Testis (tissue), 3 donors: ENCODE measurements around the gene TUFT1. TPM values are rescaled to one million over a fixed set of nuclear protein-coding genes. Genes with fewer than 3 reads are reported as not detected.

ENCODE experiments used
- DNase-seq: peaks from one replicate; pipeline ENCODE4 v3.0.0-alpha.2; 2019
- H3K27ac ChIP-seq, 2 donors: fragments of 200-600 bp; sonication (generic); one replicate each; pipeline ENCODE4 v1.5.1; 2019
- H3K27me3 ChIP-seq: fragments of 200-600 bp; sonication (generic); one replicate; pipeline ENCODE4 v1.5.1; 2019
- H3K36me3 ChIP-seq: fragments of 200-600 bp; sonication (generic); one replicate; pipeline ENCODE4 v1.5.1; 2017; ENCODE audit warnings: low read depth; ENCODE audit errors: missing control alignments
- H3K4me1 ChIP-seq: fragments of 200-600 bp; sonication (generic); one replicate; pipeline ENCODE4 v1.5.1; 2019
- H3K4me3 ChIP-seq, 2 donors: fragments of 200-600 bp; sonication (generic); one replicate each; pipeline ENCODE4 v1.5.1; 2017 to 2019
- H3K9me3 ChIP-seq: fragments of 200-600 bp; sonication (generic); one replicate; pipeline ENCODE4 v1.5.1; 2017
- CTCF ChIP-seq, 3 experiments: fragments of 450-650 bp in 2 of 3; fragments of 200-600 bp in 1 of 3; sonication (generic) in 1 of 3; IDR thresholded peaks; one replicate each; pipeline ENCODE4 v1.5.1; 2016 to 2019; ENCODE audit warnings: antibody characterized with exemption in 3 of 3, mild to moderate bottlenecking in 2 of 3, moderate library complexity in 1 of 3
- POLR2A ChIP-seq: fragments of 450-650 bp; IDR thresholded peaks from one replicate; pipeline ENCODE4 v1.6.1; 2017; ENCODE audit warnings: antibody characterized with exemption, mild to moderate bottlenecking, moderate library complexity
- WGBS, 2 donors: methylation state at CpG; one replicate each; pipeline ENCODE4 v1.1.5; 2018; 5-methylcytosine and 5-hydroxymethylcytosine counted together
- intact Hi-C: fragments of 100-400 bp; cut with DNase I; formaldehyde crosslinking; loops from one replicate; pipeline ENCODE4 v1.15.1; 2023; ENCODE audit warnings: low total_unique reads
- polyA plus RNA-seq: library from polyadenylated mRNA; stranded (reverse); fragments of 350-450 nt; fragmentation: Illumina TruSeq; extraction: RNeasy Lipid Tissue Mini Kit (QIAGEN cat#74804); gene quantifications from one replicate; pipeline ENCODE4 v1.2.3, GENCODE V29; 2014; ENCODE audit warnings: low read depth, low replicate concordance; ENCODE audit not compliant: insufficient read depth
- total RNA-seq, 2 donors: library from RNA; depleted of rRNA; stranded (reverse); fragments of >200 nt; gene quantifications; one replicate each; pipeline ENCODE4 v1.2.3, GENCODE V29; 2016

Gene TUFT1
- total and polyA plus RNA-seq, 3 donors from 2014 or later = 9.7 to 19.3 (median 16.5) TPM

DNA sequence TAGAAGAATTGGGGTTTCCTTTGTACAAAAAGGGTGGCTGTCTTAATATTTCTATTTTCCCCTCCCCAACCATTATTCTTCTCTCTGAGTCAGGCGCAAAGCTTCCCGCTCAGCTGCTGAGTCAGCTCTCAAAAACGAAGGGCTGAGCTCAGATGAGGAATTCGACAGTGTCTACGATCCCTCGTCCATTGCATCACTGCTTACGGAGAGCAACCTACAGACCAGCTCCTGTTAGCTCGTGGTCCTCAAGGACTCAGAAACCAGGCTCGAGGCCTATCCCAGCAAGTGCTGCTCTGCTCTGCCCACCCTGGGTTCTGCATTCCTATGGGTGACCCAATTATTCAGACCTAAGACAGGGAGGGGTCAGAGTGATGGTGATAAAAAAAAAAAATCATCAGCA, 3.0 kb upstream of the TUFT1 start:
- TF ChIP-seq POLR2A (no peak), CTCF (IDR thresholded peaks at IDR 0.05) (no peak)
- no peak for DNase-seq
- no peak overlapping the region for H3K27ac ChIP-seq
- H3K9me3 ChIP-seq = no peaks in the 10 kb centered on the region
- peaks cover 13% of the 10 kb centered on the region for H3K4me1 ChIP-seq
- 90 to 93% methylated on average over 9 of the region's 9 CpGs for WGBS, 2 donors
- no peak overlapping the region for H3K4me3 ChIP-seq
- H3K36me3 ChIP-seq = no peaks in the 10 kb centered on the region
- no peaks in the 10 kb centered on the region for H3K27me3 ChIP-seq
- intact Hi-C loops = loop anchor here (10.0 kb wide), 1 partner anchor 198 kb away; no protein-coding TSS in a partner anchor

- Histone ChIP-seq H3K4me1 (peaks cover 13% of the 10 kb centered on the region), H3K36me3 (no peaks in the 10 kb centered on the region), H3K27ac (no peak overlapping the region), H3K27me3 (no peaks in the 10 kb centered on the region), H3K9me3 (no peaks in the 10 kb centered on the region), H3K4me3 (peak overlapping the region; percentile 73 to 85)
- intact Hi-C loops = loop anchor here (10.0 kb wide), 1 partner anchor 195 kb away; no protein-coding TSS in a partner anchor
- WGBS, 2 donors = 20 to 21% methylated on average over 7 of the region's 7 CpGs
- TF ChIP-seq POLR2A = no peak
- TF ChIP-seq CTCF (IDR thresholded peaks at IDR 0.05) = no peak
- peak; percentile 64 for DNase-seq
Measured at GRCh38 chr1:151539321-151540020, 638 bp upstream of the TUFT1 start.

DNA sequence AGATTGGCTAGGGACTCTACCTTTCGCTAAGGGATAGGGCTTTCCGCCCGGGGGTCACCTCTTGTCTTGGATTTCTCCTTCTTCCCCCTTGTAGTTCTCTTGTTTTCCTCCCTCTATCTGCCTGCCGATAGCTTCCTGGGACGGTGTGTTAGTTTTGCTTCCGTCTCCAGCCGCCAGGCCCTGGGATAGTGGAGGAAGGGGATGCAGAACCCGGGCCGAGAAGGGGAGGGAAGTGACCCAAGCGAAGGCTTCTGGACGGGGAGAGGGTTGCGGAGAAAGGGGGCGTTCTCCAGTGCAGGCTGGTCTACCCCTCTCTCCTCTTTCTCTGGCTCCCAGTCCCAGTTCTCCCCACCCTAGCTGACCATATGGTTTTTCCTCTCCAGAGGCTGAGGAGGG, 871 bp downstream of the TUFT1 start:
- peak overlapping the region; percentile 73 to 85 for H3K4me3 ChIP-seq
- peak overlapping the region in 1 of 2 donors; percentile 68 for H3K27ac ChIP-seq
- DNase-seq = peak; percentile 28
- WGBS, 2 donors = 3 to 13% methylated on average over 12 to 13 of the region's 13 CpGs
- no peaks in the 10 kb centered on the region for H3K27me3 ChIP-seq
- H3K36me3 ChIP-seq = no peaks in the 10 kb centered on the region
- H3K4me1 ChIP-seq = peaks cover 13% of the 10 kb centered on the region
- H3K9me3 ChIP-seq = no peaks in the 10 kb centered on the region
- intact Hi-C loops = no loop called here
- no peak for TF ChIP-seq CTCF (IDR thresholded peaks at IDR 0.05)

- H3K4me1 ChIP-seq = peaks cover 13% of the 10 kb centered on the region
- no peak overlapping the region for H3K4me3 ChIP-seq
- H3K27ac ChIP-seq = no peak overlapping the region
- TF ChIP-seq CTCF (IDR thresholded peaks at IDR 0.05) = no peak
- TF ChIP-seq POLR2A = no peak
- H3K9me3 ChIP-seq = no peaks in the 10 kb centered on the region
- 47% methylated on average over 5 of the region's 5 CpGs for WGBS, 2 donors
- intact Hi-C loops = no loop called here
- H3K27me3 ChIP-seq = no peaks in the 10 kb centered on the region
- no peaks in the 10 kb centered on the region for H3K36me3 ChIP-seq
- no peak for DNase-seq
Measured at GRCh38 chr1:151541752-151542151, 1.6 kb downstream of the TUFT1 start.

GRCh38 chr1:151542710-151543129, 2.6 kb downstream of the TUFT1 start:
- H3K4me3 ChIP-seq = no peak overlapping the region
- no peaks in the 10 kb centered on the region for H3K9me3 ChIP-seq
- intact Hi-C loops = no loop called here
- WGBS, 2 donors = 59 to 61% methylated on average over 3 of the region's 3 CpGs
- no peaks in the 10 kb centered on the region for H3K27me3 ChIP-seq
- peaks cover 13% of the 10 kb centered on the region for H3K4me1 ChIP-seq
- TF ChIP-seq CTCF (IDR thresholded peaks at IDR 0.05) = no peak
- no peak for TF ChIP-seq POLR2A
- no peak for DNase-seq
- no peaks in the 10 kb centered on the region for H3K36me3 ChIP-seq
- no peak overlapping the region for H3K27ac ChIP-seq
